Activated T-cell treated with anti-CD3 and anti-CD28 coated beads, Interleukin-2, amount 50 U/mL, for 1 hour (primary cell): ENCODE data around the gene RNF146.
A peak's percentile ranks its signal among the peaks of the same experiment; 100 is the strongest.
"Not testable (repeated sequence)": the region's sequence is repeated elsewhere in the genome, so short reads cannot be mapped to it uniquely, and the experiment has no call there.

ENCODE experiments used
- DNase-seq: peaks from one replicate; pipeline ENCODE4 v3.0.0-alpha.2; 2020

The RNF146 gene

GRCh38 chr6:127266178-127266891 is at the start of gene RNF146:
Gene RNF146, plus strand, starts transcription at chr6:127266864. Its CDS starts 13,475 bp downstream, at chr6:127280339.
- DNase-seq = peak; percentile 80

DNA sequence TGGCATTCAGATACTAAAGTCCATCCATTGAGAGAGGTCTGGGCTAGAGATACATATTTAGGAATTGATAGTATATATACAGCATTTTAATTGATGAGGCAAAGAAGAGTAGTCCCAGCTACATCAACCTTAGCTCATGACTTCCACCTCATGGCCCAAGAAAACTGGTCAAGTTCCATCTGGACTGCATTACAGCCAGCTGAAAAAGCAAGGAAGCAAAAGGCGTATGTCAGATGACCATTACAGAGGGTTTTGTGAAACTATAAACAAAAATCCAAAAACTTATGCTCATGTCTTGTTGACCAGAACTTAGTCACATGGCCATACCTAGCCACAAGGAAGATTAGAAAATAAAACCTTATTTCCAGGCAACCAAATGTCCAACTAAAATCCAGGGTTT is 46.8 kb upstream of the RNF146 start:
- DNase-seq = no peak

DNA sequence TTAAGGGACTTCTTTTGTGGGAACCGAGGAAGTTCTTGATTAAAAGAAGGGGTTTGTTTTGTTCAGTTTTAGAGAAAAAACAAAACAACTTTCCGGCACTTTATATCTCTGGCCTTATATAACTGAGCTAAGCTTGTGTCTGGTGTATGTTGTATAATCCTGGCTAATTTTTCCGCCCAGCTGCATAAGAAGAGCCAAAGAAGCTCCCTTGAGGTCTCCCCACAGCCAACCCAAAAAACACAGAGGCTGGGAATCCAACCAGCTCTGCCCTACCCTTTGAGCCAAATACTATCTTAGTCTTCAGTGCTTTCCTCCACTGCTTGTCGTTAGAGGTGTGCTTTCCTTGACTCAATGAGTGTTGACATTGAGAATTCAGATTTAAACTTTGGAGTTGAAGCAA is 45.5 kb upstream of the RNF146 start:
- DNase-seq = no peak

DNA sequence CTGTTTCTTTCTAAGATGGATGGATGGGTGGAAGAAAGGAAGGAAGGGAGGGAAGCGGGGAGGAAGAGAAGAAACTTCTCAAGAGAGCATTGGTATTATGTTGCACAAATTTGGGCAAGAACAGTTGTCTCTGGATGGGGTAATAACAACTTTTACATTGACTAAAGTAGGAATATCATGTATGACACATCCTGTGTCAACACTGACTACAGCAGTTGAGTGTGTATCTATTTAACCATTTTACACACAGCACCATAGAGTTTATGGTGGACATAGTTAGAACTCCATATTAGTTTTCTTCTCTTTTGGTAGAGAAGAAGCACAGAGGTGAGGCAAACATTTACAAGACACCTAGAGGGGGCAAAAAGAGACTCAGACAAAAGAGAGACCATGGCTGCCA is 44.2 kb upstream of the RNF146 start:
- no peak for DNase-seq

GRCh38 chr6:127225497-127225896 is 41.2 kb upstream of the RNF146 start:
- no peak for DNase-seq

DNA sequence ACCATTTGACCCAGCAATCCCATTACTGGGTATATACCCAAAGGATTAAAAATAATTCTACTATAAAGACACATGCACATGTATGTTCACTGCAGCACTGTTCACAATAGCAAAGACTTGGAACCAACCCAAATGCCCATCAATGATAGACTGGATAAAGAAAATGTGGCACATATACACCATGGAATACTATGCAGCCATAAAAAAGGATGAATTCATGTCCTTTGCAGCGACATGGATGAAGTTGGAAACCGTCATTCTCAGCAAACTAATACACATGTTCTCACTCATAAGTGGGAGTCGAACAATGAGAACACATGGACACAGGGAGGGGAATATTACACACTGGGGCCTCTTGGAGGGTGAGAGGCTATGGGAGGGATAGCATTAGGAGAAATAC is 32.8 kb upstream of the RNF146 start:
- DNase-seq = not testable (repeated sequence)

DNA sequence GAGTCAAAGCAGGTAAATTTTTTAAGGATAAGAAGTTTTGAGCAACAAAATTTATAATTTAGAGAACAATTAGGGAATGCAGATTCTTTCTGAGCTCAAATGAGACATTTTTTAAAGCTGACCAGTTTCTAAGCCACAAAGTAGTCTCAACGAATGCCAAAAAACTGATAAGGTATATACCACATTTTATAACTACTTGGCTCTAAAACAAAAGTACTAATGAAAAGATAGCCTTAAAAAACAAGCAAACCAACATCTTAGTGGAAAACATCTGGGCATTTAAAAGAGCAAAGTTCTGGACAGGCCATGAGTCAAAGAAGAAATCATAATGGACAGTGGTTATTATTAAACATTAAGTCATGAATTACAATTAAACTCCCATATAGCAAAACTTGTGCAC is 23.2 kb upstream of the RNF146 start:
- DNase-seq = no peak

GRCh38 chr6:127247114-127248096 is 19.3 kb upstream of the RNF146 start:
- no peak for DNase-seq

DNA sequence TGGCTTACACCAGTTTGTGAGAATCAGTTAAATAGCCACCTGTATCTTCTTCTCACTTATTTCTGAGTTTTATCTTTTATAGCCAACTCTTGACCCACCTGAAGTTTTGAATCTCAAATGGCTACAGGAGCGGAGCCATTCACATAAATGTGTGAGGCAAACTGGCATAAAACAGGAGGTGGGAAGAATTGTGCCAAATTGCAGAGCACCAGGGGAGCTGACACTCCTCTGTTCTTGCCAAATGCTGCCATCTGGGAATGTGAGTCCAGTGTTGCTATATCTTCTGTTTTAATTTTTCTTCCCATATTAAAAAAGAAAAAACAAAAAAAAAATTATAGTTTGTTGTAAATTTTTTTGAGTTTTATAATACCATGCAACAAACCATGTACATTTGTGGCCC is 17.0 kb upstream of the RNF146 start:
- DNase-seq = no peak

GRCh38 chr6:127255286-127255685 is 11.4 kb upstream of the RNF146 start:
- no peak for DNase-seq

DNA sequence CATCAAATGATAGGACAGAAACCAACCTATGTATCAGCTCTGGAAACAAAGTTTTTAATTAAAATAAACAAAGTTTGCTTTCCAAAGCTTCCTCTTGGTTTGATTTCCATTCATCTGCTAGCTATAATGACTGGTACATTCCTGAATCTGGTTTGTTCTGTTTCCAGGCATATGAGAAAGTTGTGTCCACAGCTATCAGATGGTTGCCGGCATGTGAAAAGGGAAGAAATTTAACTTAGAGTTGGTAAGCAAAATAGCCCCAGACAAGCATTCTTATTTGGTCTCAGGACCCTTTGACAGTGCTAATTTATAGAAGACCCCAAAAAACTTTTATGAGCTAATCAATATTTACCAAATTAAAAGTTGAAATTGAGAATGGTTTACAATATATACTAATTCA is 3.8 kb upstream of the RNF146 start:
- DNase-seq = no peak

GRCh38 chr6:127263481-127263880 is 3.2 kb upstream of the RNF146 start:
- DNase-seq = no peak

- DNase-seq = peak; percentile 61
Observed at GRCh38 chr6:127266892-127267645, 405 bp downstream of the RNF146 start.

DNA sequence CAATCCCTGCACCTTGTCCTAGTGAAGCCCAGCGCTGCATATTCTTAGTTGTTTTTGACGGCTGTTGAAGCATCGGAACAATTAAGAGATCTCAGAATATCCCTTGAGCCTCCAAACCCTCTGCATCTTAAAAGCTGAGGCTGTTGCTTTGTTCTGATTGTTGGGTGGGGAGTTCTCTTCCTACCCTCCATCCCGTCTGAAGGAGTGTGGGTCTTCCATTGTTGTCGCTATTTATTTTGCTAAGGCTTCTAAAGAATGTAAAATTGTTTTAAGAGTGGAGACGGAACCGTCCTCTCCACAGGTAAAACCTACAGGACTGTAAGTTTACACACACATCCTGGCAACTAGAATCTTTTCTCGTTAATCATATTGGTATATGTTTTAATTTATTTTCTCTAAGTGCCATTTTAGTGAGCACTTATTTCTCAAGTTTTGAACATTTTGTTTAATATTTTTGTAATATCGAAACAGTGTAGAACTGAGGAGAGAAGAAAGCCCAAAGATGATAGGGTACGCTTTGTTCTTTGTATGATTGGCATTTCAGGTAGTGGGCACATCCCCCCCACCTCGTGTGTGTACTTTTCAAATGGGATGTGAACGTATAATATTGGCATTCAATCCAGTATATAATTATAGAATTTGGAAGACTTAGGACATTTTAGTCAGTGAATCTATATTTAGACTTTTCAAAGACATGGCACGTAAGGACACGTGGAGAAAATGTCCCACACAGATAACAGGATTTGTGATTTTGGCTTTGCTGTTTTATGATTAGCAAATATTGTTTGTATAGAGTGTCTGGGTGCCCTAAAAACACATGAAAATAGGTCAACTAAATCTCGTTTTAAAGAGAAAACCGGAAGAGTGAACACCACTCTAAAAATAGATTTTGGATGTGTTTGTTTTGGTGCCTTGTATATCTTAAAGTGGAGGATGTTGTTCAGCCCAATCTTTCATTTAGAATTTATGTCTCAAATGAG is 1.3 kb downstream of the RNF146 start:
- no peak for DNase-seq

GRCh38 chr6:127272576-127272975 is 5.9 kb downstream of the RNF146 start:
- no peak for DNase-seq

- DNase-seq = no peak
Observed at GRCh38 chr6:127273499-127273898, 6.8 kb downstream of the RNF146 start.

GRCh38 chr6:127276331-127276730 is 9.7 kb downstream of the RNF146 start:
- DNase-seq = no peak

DNA sequence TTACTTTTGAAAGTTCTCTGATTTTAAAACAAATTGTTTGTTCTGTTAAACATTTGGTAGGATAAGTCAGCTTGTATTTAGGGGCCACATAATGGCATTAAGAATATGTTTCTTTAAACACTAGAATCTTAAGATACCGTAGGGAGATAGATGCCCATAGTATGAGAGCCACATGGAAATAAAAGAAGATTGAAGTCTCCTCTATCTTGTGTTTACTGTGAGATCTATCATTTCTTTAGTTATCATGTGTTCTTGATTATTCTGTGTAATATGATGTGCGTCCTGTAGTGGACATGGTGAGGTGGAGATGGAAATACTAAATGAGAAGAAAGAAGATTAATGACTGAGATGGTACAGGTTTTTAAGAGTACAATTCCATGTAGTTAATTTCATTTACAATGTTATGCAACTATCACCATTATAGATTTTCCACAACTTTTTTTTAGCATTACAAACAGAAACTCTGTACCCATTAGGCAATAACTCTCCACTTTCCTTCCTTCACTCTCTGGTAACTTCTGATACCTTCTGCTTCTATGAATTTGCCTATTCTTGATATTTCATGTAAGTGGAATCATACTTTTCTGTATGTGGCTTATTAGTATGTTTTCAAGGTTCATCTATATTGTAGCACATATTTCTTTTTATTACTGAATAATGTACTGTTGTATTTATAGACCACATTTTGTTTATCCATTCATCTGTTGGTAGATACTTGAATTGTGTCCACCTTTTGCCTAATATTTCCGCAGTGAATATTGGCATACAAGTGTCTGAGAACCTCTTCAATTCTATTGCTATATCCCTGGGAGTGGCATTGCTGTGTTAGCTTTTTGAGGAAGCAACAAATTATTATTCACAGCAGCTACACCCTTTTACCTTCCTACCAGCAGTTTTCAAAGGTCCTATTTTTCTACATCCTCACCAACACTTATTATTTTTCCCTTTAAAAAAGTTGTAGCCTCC is 11.5 kb downstream of the RNF146 start:
- DNase-seq = no peak

GRCh38 chr6:127279815-127280214 is 13.2 kb downstream of the RNF146 start:
- no peak for DNase-seq

GRCh38 chr6:127282184-127282583 is 15.5 kb downstream of the RNF146 start:
- no peak for DNase-seq

GRCh38 chr6:127288705-127289104 is 22.0 kb downstream of the RNF146 start:
- DNase-seq = no peak
